K562 (cell line): ENCODE data around the gene ZNF8. TPM values are rescaled to one million over a fixed set of nuclear protein-coding genes. Genes with fewer than 3 reads are reported as not detected.

Experiments used
- BMI1 ChIP-seq: fragments of 150-350 bp; IDR thresholded peaks from 2 replicates; pipeline ENCODE4 v1.6.1; 2014; ENCODE audit warnings: low read length
- BRD4 ChIP-seq: fragments of 200-600 bp; sonication (generic); IDR thresholded peaks from 2 replicates; pipeline ENCODE4 v1.6.1; 2017; ENCODE audit warnings: inconsistent platforms
- KDM2B ChIP-seq: fragments of 250-450 bp; sonication (Bioruptor Pico); IDR thresholded peaks from 2 replicates; pipeline ENCODE4 v1.8.0; 2021; ENCODE audit warnings: mild to moderate bottlenecking, moderate library complexity
- MEF2A ChIP-seq: IDR thresholded peaks from 2 replicates; pipeline ENCODE4 v1.6.1; 2011; ENCODE audit warnings: low read depth, mild to moderate bottlenecking, low read length, moderate library complexity; ENCODE audit not compliant: control insufficient read depth
- NFIX ChIP-seq: fragments of 250-450 bp; sonication (Bioruptor Pico); IDR thresholded peaks from 2 replicates; pipeline ENCODE4 v1.4.0; 2020; ENCODE audit warnings: low read depth, mild to moderate bottlenecking, moderate library complexity
- SMAD1 ChIP-seq: fragments of 150-350 bp; IDR thresholded peaks from 2 replicates; pipeline ENCODE4 v1.6.1; 2014; ENCODE audit warnings: low read length, low read depth; ENCODE audit not compliant: partially characterized antibody
- SREBF2 ChIP-seq: sonication (generic); formaldehyde crosslinking; IDR thresholded peaks from 2 replicates; pipeline ENCODE4 v1.4.0; 2020; ENCODE audit warnings: mild to moderate bottlenecking, missing genetic modification reagents
- SRSF7 ChIP-seq: fragments of 200-400 bp; formaldehyde crosslinking; optimal IDR thresholded peaks from 2 replicates; pipeline ENCODE3; 2017; ENCODE audit warnings: mild to moderate bottlenecking, low read depth, low read length
- ZNF184 ChIP-seq: sonication (generic); formaldehyde crosslinking; IDR thresholded peaks from 2 replicates; pipeline ENCODE4 v1.5.0; 2020; ENCODE audit warnings: missing genetic modification reagents
- ZNF444 ChIP-seq: fragments of 250-450 bp; sonication (Bioruptor Pico); IDR thresholded peaks from 2 replicates; pipeline ENCODE4 v1.4.0; 2020; ENCODE audit warnings: mild to moderate bottlenecking, moderate library complexity
- ZNF644 ChIP-seq: fragments of 200-800 bp; sonication (Bioruptor generic); IDR thresholded peaks from 2 replicates; pipeline ENCODE4 v1.6.1; 2016; ENCODE audit warnings: low read depth, missing genetic modification characterization, missing compliant biosample characterization
- polyA plus RNA-seq, 8 experiments: library from polyadenylated mRNA; depleted of rRNA in 4 of 8; stranded (reverse) in 5 of 8; unstranded in 3 of 8; fragments of >200 nt; fragmentation: Nextera tagmentation in 2 of 8; fragmentation: Illumina TruSeq in 1 of 8; extraction: Ambion mirVana in 2 of 8; extraction: Trizol in 1 of 8; gene quantifications; 2 replicates each; pipeline versions ENCODE4 v1.2.1 to v1.2.3, GENCODE V29; 2011 to 2014; ENCODE audit warnings: inconsistent platforms in 1 of 8, missing spikeins in 1 of 8
- total RNA-seq, 7 experiments: library from RNA; depleted of rRNA in 6 of 7; stranded (reverse); fragments of >200 nt in 6 of 7; fragmentation: Illumina TruSeq in 2 of 7; extraction: Trizol in 2 of 7; gene quantifications; 2 replicates each; pipeline versions ENCODE4 v1.2.1 to v1.2.3, GENCODE V29; 2011 to 2021; ENCODE audit warnings: low replicate concordance in 1 of 7
- TF ChIP-seq, protein P1 (sequence below): sonication (generic); formaldehyde crosslinking; IDR thresholded peaks from 2 replicates; pipeline ENCODE4 v1.8.1; 2023; ENCODE audit warnings: mild to moderate bottlenecking, missing genetic modification reagents
- TF ChIP-seq, protein P2 (sequence below): fragments of 250-450 bp; sonication (Bioruptor Pico); IDR thresholded peaks from 2 replicates; pipeline ENCODE4 v1.4.0; 2020; ENCODE audit warnings: borderline replicate concordance
- TF ChIP-seq, protein P3 (sequence below): fragments of 450-650 bp; IDR thresholded peaks from 2 replicates; pipeline ENCODE4 v1.6.1; 2018; ENCODE audit warnings: mild to moderate bottlenecking, low read depth; ENCODE audit not compliant: partially characterized antibody

The ZNF8 gene
- total and polyA plus RNA-seq, 9 of the 15 experiments (the other 6 are each of a cell fraction or from before 2014, with no cell fraction given), result 0.71 to 7.7 (median 4.7) TPM

DNA sequence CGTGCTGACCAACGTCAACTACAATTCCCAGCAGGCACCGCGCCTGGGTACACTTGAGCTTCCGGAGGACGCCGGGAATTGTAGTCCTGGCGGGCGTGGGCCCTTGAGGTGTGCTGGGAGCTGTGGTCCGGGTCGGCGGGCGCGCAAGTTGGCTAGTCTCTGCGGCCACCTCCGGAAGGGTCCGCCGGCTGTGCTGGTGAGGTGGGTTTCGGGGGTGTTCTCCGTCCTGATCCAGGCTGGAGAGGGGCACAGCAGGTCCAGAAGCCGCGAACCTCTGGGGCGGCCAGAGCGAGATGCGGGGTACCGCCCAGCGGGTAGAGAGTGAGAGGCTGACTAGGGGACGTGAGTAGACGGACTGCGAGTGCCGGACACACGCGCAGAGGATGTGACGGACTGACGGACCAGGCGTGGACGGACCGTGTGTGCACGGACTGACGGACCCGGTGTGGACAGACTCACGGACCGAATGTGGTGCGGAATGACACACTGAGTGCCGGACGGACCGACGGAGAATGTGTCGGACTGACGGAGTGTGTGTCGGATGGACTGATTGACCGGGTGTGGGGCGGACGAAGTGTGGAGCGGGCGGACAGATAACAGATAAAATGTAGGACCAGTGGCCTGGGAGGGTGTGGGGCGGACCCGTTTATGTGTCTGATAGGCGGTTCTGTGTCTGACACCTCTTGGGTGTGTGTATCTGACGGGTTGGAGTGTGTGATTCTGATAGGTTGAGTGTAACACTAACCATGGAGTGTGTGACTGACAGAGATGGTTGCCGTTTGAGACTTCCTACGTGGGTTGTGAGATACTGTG is 48.4 kb downstream of the ZNF8 start, which contains the start of gene ZSCAN22 (continued):
- TF ChIP-seq BMI1 (no peak), ZNF644 (peak; percentile 94), SMAD1 (no peak), MEF2A (no peak), NFIX (CRISPR knock-in tag) (no peak), ZNF444 (CRISPR knock-in tag) (no peak), SREBF2 (CRISPR knock-in tag) (no peak), BRD4 (no peak), SRSF7 (no peak), ZNF184 (CRISPR knock-in tag) (no peak), KDM2B (CRISPR knock-in tag) (no peak)
- TF ChIP-seq, protein P1, sequence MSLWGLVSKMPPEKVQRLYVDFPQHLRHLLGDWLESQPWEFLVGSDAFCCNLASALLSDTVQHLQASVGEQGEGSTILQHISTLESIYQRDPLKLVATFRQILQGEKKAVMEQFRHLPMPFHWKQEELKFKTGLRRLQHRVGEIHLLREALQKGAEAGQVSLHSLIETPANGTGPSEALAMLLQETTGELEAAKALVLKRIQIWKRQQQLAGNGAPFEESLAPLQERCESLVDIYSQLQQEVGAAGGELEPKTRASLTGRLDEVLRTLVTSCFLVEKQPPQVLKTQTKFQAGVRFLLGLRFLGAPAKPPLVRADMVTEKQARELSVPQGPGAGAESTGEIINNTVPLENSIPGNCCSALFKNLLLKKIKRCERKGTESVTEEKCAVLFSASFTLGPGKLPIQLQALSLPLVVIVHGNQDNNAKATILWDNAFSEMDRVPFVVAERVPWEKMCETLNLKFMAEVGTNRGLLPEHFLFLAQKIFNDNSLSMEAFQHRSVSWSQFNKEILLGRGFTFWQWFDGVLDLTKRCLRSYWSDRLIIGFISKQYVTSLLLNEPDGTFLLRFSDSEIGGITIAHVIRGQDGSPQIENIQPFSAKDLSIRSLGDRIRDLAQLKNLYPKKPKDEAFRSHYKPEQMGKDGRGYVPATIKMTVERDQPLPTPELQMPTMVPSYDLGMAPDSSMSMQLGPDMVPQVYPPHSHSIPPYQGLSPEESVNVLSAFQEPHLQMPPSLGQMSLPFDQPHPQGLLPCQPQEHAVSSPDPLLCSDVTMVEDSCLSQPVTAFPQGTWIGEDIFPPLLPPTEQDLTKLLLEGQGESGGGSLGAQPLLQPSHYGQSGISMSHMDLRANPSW (CRISPR knock-in tag), result no peak; the same call in 1 of the 2 replicates
- TF ChIP-seq, protein P2, sequence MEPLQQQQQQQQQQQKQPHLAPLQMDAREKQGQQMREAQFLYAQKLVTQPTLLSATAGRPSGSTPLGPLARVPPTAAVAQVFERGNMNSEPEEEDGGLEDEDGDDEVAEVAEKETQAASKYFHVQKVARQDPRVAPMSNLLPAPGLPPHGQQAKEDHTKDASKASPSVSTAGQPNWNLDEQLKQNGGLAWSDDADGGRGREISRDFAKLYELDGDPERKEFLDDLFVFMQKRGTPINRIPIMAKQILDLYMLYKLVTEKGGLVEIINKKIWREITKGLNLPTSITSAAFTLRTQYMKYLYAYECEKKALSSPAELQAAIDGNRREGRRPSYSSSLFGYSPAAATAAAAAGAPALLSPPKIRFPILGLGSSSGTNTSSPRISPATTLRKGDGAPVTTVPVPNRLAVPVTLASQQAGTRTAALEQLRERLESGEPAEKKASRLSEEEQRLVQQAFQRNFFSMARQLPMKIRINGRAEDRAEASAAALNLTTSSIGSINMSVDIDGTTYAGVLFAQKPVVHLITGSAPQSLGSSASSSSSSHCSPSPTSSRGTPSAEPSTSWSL, result no peak
- TF ChIP-seq, protein P3, sequence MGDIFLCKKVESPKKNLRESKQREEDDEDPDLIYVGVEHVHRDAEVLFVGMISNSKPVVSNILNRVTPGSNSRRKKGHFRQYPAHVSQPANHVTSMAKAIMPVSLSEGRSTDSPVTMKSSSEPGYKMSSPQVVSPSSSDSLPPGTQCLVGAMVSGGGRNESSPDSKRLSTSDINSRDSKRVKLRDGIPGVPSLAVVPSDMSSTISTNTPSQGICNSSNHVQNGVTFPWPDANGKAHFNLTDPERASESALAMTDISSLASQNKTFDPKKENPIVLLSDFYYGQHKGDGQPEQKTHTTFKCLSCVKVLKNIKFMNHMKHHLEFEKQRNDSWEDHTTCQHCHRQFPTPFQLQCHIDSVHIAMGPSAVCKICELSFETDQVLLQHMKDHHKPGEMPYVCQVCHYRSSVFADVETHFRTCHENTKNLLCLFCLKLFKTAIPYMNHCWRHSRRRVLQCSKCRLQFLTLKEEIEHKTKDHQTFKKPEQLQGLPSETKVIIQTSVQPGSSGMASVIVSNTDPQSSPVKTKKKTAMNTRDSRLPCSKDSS, result no peak
